ENCODE data around the gene CCDC120.

CCDC120 gene

DNA sequence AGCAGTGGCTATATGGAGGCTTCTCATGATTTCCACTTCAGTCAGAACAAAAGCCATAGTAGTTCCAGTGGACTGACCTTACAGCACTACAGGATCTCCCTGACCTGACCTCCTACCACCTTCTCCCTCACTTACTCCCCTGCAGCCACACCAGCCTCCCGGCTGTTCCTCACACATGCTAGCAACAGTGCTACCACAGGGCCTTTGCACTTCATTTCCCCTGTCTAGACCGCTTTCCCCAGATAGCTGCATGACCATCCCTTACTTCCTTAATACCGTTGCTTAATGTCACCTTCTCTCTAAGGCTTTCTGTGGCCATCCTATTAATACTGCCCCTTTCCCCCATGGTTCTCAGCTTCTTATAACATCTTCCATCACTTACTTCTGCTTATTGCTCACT is 51.6 kb downstream of the CCDC120 start:
- Histone ChIP-seq H3K4me3 (ENCODE audit: low read length) (no peak overlapping the region), H2AFZ (ENCODE audit: low read length) (no peak overlapping the region), H3K27me3 (replicated peaks; ENCODE audit: insufficient read depth, low read length) (no peaks in the 10 kb centered on the region), H3K4me1 (ENCODE audit: low read length) (no peaks in the 10 kb centered on the region), H3K36me3 (replicated peaks; ENCODE audit: insufficient read depth, low read length) (no peaks in the 10 kb centered on the region), H3K9ac (ENCODE audit: low read length) (no peak overlapping the region), H3F3A (ENCODE audit: insufficient read depth, low read length) (no peaks in the 10 kb centered on the region), H3K9me3 (replicated peaks; ENCODE audit: insufficient read depth, low read length) (no peaks in the 10 kb centered on the region), H3K27ac (ENCODE audit: low read length) (no peak overlapping the region), H3K79me2 (ENCODE audit: low read length) (no peaks in the 10 kb centered on the region), H3K9me2 (replicated peaks; ENCODE audit: insufficient read depth, low read length) (no peaks in the 10 kb centered on the region), H3K4me2 (ENCODE audit: low read depth, low read length) (no peak overlapping the region), H4K20me1 (ENCODE audit: insufficient read depth, low read length) (no peaks in the 10 kb centered on the region)
- DNase-seq, result no peak
- TF ChIP-seq, protein P1, sequence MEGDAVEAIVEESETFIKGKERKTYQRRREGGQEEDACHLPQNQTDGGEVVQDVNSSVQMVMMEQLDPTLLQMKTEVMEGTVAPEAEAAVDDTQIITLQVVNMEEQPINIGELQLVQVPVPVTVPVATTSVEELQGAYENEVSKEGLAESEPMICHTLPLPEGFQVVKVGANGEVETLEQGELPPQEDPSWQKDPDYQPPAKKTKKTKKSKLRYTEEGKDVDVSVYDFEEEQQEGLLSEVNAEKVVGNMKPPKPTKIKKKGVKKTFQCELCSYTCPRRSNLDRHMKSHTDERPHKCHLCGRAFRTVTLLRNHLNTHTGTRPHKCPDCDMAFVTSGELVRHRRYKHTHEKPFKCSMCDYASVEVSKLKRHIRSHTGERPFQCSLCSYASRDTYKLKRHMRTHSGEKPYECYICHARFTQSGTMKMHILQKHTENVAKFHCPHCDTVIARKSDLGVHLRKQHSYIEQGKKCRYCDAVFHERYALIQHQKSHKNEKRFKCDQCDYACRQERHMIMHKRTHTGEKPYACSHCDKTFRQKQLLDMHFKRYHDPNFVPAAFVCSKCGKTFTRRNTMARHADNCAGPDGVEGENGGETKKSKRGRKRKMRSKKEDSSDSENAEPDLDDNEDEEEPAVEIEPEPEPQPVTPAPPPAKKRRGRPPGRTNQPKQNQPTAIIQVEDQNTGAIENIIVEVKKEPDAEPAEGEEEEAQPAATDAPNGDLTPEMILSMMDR (IDR thresholded peaks at IDR 0.05; ENCODE audit: low read length), result no peak
- TF ChIP-seq EZH2phosphoT487 (IDR thresholded peaks at IDR 0.05; ENCODE audit: low read length), result no peak
- no peak for TF ChIP-seq EZH2 (optimal IDR thresholded peaks at IDR 0.05; ENCODE audit: low read depth, low read length)

DNA sequence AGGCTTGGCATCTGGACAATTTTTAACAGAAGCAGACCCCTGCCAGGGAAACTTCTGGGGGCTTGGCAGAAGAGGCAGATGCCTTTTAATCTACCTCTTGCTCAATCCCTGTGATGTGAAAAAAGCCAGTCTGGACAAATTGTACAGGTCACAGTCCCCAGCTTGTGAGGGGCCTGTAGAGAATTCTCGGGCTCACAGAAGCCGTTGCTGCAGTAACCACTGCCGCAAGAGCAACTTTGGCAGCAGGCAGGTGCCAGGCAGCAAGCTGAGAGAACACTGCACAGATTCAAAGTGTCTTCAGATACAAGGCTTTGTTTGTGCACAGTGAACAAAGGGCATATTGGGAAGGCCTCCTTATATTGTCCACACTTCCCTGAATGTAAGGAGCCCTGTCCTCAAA is 53.0 kb downstream of the CCDC120 start:
- Histone ChIP-seq H4K20me1 (ENCODE audit: insufficient read depth, low read length) (no peaks in the 10 kb centered on the region), H3K9me3 (replicated peaks; ENCODE audit: insufficient read depth, low read length) (no peaks in the 10 kb centered on the region), H3K4me3 (ENCODE audit: low read length) (no peak overlapping the region), H3K9ac (ENCODE audit: low read length) (no peak overlapping the region), H3K27me3 (replicated peaks; ENCODE audit: insufficient read depth, low read length) (no peaks in the 10 kb centered on the region), H3K79me2 (ENCODE audit: low read length) (no peaks in the 10 kb centered on the region), H3K27ac (ENCODE audit: low read length) (no peak overlapping the region), H3K9me2 (replicated peaks; ENCODE audit: insufficient read depth, low read length) (no peaks in the 10 kb centered on the region), H3K4me2 (ENCODE audit: low read depth, low read length) (no peak overlapping the region), H3F3A (ENCODE audit: insufficient read depth, low read length) (no peaks in the 10 kb centered on the region), H3K36me3 (replicated peaks; ENCODE audit: insufficient read depth, low read length) (no peaks in the 10 kb centered on the region), H3K4me1 (ENCODE audit: low read length) (no peaks in the 10 kb centered on the region), H2AFZ (ENCODE audit: low read length) (no peak overlapping the region)
- no peak for DNase-seq
- TF ChIP-seq EZH2 (optimal IDR thresholded peaks at IDR 0.05; ENCODE audit: low read depth, low read length) (no peak), EZH2phosphoT487 (IDR thresholded peaks at IDR 0.05; ENCODE audit: low read length) (no peak)
- TF ChIP-seq, protein P1 (IDR thresholded peaks at IDR 0.05; ENCODE audit: low read length), result no peak

DNA sequence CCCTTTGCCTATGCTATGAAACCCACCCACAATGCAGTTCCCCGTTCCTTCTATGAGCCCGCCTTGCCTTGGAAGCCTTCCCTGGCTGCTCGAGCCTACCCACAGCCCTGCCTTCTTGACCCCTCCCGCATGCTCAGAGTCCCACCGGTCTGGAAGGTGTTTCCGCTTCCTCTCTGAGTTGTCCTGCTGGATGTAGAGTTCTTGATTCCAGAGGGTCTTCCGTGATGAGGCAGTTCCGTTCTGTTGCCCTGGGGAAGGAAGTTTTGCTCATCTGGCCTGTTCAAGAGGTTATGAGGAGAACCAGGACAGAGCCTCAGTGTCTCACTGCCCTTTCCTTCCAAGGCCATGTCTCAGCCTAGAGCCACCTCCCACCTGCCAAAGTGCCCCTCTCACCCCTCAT is 57.3 kb downstream of the CCDC120 start:
- Histone ChIP-seq H3F3A (ENCODE audit: insufficient read depth, low read length) (no peaks in the 10 kb centered on the region), H3K4me2 (ENCODE audit: low read depth, low read length) (no peak overlapping the region), H3K4me3 (ENCODE audit: low read length) (no peak overlapping the region), H3K79me2 (ENCODE audit: low read length) (no peaks in the 10 kb centered on the region), H3K27me3 (replicated peaks; ENCODE audit: insufficient read depth, low read length) (no peaks in the 10 kb centered on the region), H4K20me1 (ENCODE audit: insufficient read depth, low read length) (no peaks in the 10 kb centered on the region), H3K9me3 (replicated peaks; ENCODE audit: insufficient read depth, low read length) (no peaks in the 10 kb centered on the region), H3K9me2 (replicated peaks; ENCODE audit: insufficient read depth, low read length) (no peaks in the 10 kb centered on the region), H3K36me3 (replicated peaks; ENCODE audit: insufficient read depth, low read length) (no peaks in the 10 kb centered on the region), H3K27ac (ENCODE audit: low read length) (no peak overlapping the region), H3K9ac (ENCODE audit: low read length) (no peak overlapping the region), H2AFZ (ENCODE audit: low read length) (no peak overlapping the region), H3K4me1 (ENCODE audit: low read length) (no peaks in the 10 kb centered on the region)
- TF ChIP-seq, protein P1 (IDR thresholded peaks at IDR 0.05; ENCODE audit: low read length), result no peak
- TF ChIP-seq EZH2 (optimal IDR thresholded peaks at IDR 0.05; ENCODE audit: low read depth, low read length) (no peak), EZH2phosphoT487 (IDR thresholded peaks at IDR 0.05; ENCODE audit: low read length) (no peak)
- no peak for DNase-seq
